ENCODE data around the gene TSPYL2.

TSPYL2 gene

GRCh38 chrX:53126377-53126776 lies 44.2 kb downstream of the TSPYL2 start:
- DNase-seq = no peak

GRCh38 chrX:53128097-53128749 lies 46.1 kb downstream of the TSPYL2 start:
- DNase-seq = no peak

GRCh38 chrX:53133400-53133799 lies 51.2 kb downstream of the TSPYL2 start:
- DNase-seq = no peak

- no peak for DNase-seq
Observed at GRCh38 chrX:53135581-53135980, 53.4 kb downstream of the TSPYL2 start.

Measured in activated CD8-positive, alpha-beta memory T cell treated with anti-CD3 and anti-CD28 coated beads, Interleukin-2, amount 50 U/mL, for 48 hours (primary cell).